HL-60 (cell line): ENCODE measurements around the gene PLP2.

Experiments
- DNase-seq, 2 experiments: peaks; one replicate each; pipeline ENCODE4 v3.0.0-alpha.2; 2010 to 2020; ENCODE audit warnings: low read depth in 1 of 2, low spot score in 1 of 2
- H3K27ac ChIP-seq: fragments of 250-450 bp; sonication (Bioruptor Pico); replicated peaks from 2 replicates; pipeline ENCODE4 v1.5.1; 2020; ENCODE audit warnings: mild to moderate bottlenecking, moderate library complexity
- H3K27me3 ChIP-seq: fragments of 250-450 bp; sonication (Bioruptor Pico); 2 replicates; pipeline ENCODE4 v1.5.1; 2021; ENCODE audit warnings: mild to moderate bottlenecking, moderate library complexity; ENCODE audit not compliant: insufficient read depth, poor library complexity, severe bottlenecking
- H3K4me3 ChIP-seq: replicated peaks from 2 replicates; pipeline ENCODE4 v1.5.1; 2011; ENCODE audit warnings: mild to moderate bottlenecking, control low read depth, low read length; ENCODE audit not compliant: insufficient read depth
- GABPA ChIP-seq: IDR thresholded peaks from 2 replicates; pipeline ENCODE4 v1.6.1; 2012; ENCODE audit warnings: low read depth
- POLR2AphosphoS5 ChIP-seq: IDR thresholded peaks from 2 replicates; pipeline ENCODE4 v1.6.1; 2012; ENCODE audit warnings: low read depth
- SPI1 ChIP-seq: IDR thresholded peaks from 2 replicates; pipeline ENCODE4 v1.6.1; 2012; ENCODE audit warnings: low read depth, mild to moderate bottlenecking, borderline replicate concordance
- TF ChIP-seq, protein P1 (sequence below): IDR thresholded peaks from one replicate; pipeline ENCODE4 v1.5.1; 2011; ENCODE audit warnings: low read length, control low read depth, inconsistent platforms; ENCODE audit not compliant: insufficient read depth
- TF ChIP-seq, protein P2 (sequence below): IDR thresholded peaks from 2 replicates; pipeline ENCODE4 v1.6.1; 2012; ENCODE audit warnings: low read depth; ENCODE audit not compliant: insufficient replicate concordance

The PLP2 gene

DNA sequence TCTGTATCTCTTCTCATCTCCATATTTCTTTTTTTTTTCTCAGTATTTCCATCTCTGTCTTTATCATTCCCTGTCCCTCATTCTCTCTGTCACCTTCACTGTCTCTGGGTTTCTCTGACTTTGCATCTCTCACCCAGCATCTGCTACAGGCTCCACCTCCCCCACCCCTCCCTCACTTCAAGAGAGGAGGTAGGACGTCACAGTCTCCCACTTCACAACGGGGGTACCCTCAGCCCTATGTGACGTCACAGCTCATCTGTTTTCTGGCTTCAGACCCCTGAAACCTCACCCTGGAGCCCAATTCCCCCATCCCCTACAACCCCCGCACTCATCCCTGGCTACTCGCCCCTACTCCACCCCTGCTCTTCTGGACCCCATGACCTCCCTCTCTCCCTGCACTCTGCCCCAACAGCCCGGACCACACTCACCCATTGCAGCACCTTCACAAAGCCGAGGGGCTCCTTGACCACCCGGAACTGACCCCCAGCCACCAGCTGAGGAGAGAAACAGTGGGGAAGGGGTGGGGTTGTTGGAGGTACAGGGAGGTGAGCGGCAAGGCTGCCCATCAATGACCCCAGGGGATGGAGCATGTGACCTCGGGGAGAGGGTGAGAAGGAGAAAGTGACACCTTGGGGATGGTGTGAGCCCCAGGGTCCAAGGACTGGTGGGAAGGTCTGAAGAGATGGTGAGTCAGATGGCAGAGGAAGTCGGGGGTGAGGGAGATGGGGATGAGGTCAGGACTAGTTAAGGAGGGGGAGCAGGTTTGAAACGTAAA is 27.0 kb downstream of the PLP2 start:
- Histone ChIP-seq H3K27ac (no peak overlapping the region), H3K27me3 (no peaks in the 10 kb centered on the region), H3K4me3 (no peak overlapping the region)
- no peak for DNase-seq
- TF ChIP-seq, protein P1, sequence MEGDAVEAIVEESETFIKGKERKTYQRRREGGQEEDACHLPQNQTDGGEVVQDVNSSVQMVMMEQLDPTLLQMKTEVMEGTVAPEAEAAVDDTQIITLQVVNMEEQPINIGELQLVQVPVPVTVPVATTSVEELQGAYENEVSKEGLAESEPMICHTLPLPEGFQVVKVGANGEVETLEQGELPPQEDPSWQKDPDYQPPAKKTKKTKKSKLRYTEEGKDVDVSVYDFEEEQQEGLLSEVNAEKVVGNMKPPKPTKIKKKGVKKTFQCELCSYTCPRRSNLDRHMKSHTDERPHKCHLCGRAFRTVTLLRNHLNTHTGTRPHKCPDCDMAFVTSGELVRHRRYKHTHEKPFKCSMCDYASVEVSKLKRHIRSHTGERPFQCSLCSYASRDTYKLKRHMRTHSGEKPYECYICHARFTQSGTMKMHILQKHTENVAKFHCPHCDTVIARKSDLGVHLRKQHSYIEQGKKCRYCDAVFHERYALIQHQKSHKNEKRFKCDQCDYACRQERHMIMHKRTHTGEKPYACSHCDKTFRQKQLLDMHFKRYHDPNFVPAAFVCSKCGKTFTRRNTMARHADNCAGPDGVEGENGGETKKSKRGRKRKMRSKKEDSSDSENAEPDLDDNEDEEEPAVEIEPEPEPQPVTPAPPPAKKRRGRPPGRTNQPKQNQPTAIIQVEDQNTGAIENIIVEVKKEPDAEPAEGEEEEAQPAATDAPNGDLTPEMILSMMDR: no peak
- TF ChIP-seq, protein P2, sequence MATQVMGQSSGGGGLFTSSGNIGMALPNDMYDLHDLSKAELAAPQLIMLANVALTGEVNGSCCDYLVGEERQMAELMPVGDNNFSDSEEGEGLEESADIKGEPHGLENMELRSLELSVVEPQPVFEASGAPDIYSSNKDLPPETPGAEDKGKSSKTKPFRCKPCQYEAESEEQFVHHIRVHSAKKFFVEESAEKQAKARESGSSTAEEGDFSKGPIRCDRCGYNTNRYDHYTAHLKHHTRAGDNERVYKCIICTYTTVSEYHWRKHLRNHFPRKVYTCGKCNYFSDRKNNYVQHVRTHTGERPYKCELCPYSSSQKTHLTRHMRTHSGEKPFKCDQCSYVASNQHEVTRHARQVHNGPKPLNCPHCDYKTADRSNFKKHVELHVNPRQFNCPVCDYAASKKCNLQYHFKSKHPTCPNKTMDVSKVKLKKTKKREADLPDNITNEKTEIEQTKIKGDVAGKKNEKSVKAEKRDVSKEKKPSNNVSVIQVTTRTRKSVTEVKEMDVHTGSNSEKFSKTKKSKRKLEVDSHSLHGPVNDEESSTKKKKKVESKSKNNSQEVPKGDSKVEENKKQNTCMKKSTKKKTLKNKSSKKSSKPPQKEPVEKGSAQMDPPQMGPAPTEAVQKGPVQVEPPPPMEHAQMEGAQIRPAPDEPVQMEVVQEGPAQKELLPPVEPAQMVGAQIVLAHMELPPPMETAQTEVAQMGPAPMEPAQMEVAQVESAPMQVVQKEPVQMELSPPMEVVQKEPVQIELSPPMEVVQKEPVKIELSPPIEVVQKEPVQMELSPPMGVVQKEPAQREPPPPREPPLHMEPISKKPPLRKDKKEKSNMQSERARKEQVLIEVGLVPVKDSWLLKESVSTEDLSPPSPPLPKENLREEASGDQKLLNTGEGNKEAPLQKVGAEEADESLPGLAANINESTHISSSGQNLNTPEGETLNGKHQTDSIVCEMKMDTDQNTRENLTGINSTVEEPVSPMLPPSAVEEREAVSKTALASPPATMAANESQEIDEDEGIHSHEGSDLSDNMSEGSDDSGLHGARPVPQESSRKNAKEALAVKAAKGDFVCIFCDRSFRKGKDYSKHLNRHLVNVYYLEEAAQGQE: no peak
- TF ChIP-seq GABPA (no peak), POLR2AphosphoS5 (no peak), SPI1 (no peak)

DNA sequence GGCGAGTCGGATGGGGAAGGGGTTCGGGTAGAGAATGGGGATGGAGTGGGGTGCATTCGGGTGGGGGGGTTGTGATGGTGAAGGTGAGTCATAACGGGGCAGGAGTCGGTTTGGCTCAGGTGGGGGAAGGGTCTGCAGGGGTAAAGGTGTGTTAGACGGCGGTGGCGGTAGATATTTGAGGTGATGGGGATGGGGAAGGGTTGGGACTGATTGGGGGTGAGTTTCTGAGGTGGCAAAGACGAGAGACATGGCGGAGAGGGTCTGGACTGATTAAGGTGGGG is 27.6 kb downstream of the PLP2 start:
- H3K27ac ChIP-seq: no peak overlapping the region
- H3K4me3 ChIP-seq: no peak overlapping the region
- no peaks in the 10 kb centered on the region for H3K27me3 ChIP-seq
- TF ChIP-seq GABPA (no peak), POLR2AphosphoS5 (no peak), SPI1 (no peak)
- TF ChIP-seq, protein P1: no peak
- TF ChIP-seq, protein P2: no peak
- DNase-seq: no peak

DNA sequence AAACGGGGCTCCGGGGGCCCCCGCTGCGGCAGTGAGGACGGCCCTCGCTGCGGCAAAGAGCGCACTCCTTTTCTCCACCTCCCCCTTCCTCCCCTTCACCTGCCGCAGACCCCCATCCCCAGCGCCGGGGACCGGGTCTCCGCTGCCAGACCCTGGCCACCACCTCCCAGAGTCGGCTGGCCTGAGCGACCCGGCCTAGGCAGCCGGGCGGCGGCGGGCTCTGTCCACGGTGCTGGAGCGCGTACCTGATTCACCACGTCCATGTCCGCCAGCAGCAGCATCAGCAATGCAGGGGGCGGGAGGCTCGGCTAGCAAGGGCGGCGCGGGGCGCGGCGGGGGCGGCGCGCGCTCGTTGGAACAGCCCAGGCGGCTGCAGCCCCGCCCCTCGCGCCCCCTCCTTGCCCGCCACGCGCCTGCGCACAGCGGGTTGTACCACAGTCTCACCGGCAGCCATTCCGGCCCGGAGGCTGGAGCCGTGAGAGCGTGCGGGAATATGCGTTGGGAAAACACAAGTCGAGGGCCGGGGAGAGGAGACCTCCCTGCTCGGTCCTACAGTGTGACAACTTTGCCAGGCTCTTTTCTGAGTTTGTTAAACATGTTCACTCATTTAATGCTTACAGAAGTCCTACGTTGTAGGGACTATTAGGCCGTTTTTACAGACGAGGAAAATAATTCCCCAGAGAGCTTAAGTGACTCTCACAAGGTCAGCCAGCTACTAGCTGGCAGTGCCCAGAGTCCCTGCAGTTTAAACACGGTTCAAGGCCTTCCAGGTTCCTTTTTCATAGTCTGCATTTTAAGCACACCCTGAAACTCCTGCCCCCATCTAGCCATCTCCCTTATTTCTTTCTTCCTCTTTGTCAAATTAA is 28.4 kb downstream of the PLP2 start, which contains the start of gene SYP:
Gene SYP, minus strand, starts transcription at position 288 of the 866 bp plus-strand sequence. Its CDS starts 7 bp downstream, at position 281.
- Histone ChIP-seq H3K27ac (no peak within 1 kb of the TSS), H3K27me3 (no peaks in the 10 kb centered on the region), H3K4me3 (peak within 1 kb of the TSS; percentile 21; the same call in 1 of the 2 replicates)
- DNase-seq: peak in 1 of 2 experiments; percentile 76
- no peak for TF ChIP-seq SPI1
- TF ChIP-seq, protein P2: peak; percentile 95
- peak; percentile 80; the same call in 1 of the 2 replicates for TF ChIP-seq POLR2AphosphoS5
- TF ChIP-seq GABPA: no peak
